ENCODE measurements around the gene CDK5R2. TPM values are rescaled to one million over a fixed set of nuclear protein-coding genes. Genes with fewer than 3 reads are reported as not detected.

CDK5R2 gene
- total RNA-seq, 2 donors from 2014 or later: 0.81 to 0.95 TPM

- peaks cover 54% of the 10 kb centered on the region for H3K27me3 Mint-ChIP-seq (ENCODE audit: insufficient read depth)
- H3K36me3 Mint-ChIP-seq (ENCODE audit: low read depth): no peaks in the 10 kb centered on the region
- 100% methylated on average over 1 of the region's 1 CpG; no CpG with 5 or more reads in 1 of the 2 experiments for WGBS, 2 experiments (ENCODE audit: insufficient coverage in 1 of 2, insufficient read length in 1 of 2)
- H3K9me3 Mint-ChIP-seq: peaks cover under 1% of the 10 kb centered on the region
- H3K4me1 ChIP-seq (ENCODE audit: control insufficient read depth, insufficient read depth, low read length): no peaks in the 10 kb centered on the region
- H3K27ac Mint-ChIP-seq: no peak overlapping the region
- H3K4me1 Mint-ChIP-seq: peaks cover 4% of the 10 kb centered on the region
- H3K36me3 ChIP-seq (ENCODE audit: control insufficient read depth, insufficient read depth, low read length): no peaks in the 10 kb centered on the region
- no peaks in the 10 kb centered on the region for H3K9me3 ChIP-seq (ENCODE audit: control insufficient read depth, low read length)
- no peak for DNase-seq
- no peak overlapping the region for H3K4me3 ChIP-seq (ENCODE audit: low read length)
- H3K9ac ChIP-seq (ENCODE audit: extremely low read depth, low read length, poor library complexity, severe bottlenecking): no peak overlapping the region
- peaks cover 10% of the 10 kb centered on the region for H3K27me3 ChIP-seq (ENCODE audit: control insufficient read depth, insufficient read depth, low read length, poor library complexity, severe bottlenecking)
- H3K27ac ChIP-seq (ENCODE audit: low read depth, low read length): no peak overlapping the region
- H3K4me3 Mint-ChIP-seq: no peak overlapping the region
- TF ChIP-seq CTCF (conservative IDR thresholded peaks at IDR 0.05): no peak
Measured at GRCh38 chr2:218946621-218947020, 12.8 kb upstream of the CDK5R2 start.

GRCh38 chr2:218952160-218952559, 7.3 kb upstream of the CDK5R2 start:
- Histone ChIP-seq H3K4me1 (ENCODE audit: control insufficient read depth, insufficient read depth, low read length) (no peaks in the 10 kb centered on the region), H3K36me3 (ENCODE audit: control insufficient read depth, insufficient read depth, low read length) (no peaks in the 10 kb centered on the region), H3K9ac (ENCODE audit: extremely low read depth, low read length, poor library complexity, severe bottlenecking) (no peak overlapping the region), H3K27ac (ENCODE audit: low read depth, low read length) (no peak overlapping the region), H3K27me3 (ENCODE audit: control insufficient read depth, insufficient read depth, low read length, poor library complexity, severe bottlenecking) (peaks cover 29% of the 10 kb centered on the region), H3K4me3 (ENCODE audit: low read length) (no peak overlapping the region), H3K9me3 (ENCODE audit: control insufficient read depth, low read length) (no peaks in the 10 kb centered on the region)
- Mint-ChIP-seq H3K36me3 (ENCODE audit: low read depth) (no peaks in the 10 kb centered on the region), H3K9me3 (peaks cover 3% of the 10 kb centered on the region), H3K4me1 (no peaks in the 10 kb centered on the region), H3K27ac (no peak overlapping the region), H3K27me3 (ENCODE audit: insufficient read depth) (peaks cover 65% of the 10 kb centered on the region), H3K4me3 (no peak overlapping the region)
- no peak for DNase-seq
- WGBS, 2 experiments (ENCODE audit: insufficient coverage in 1 of 2, insufficient read length in 1 of 2): 91 to 96% methylated on average over 4 to 6 of the region's 7 CpGs
- no peak for TF ChIP-seq CTCF (conservative IDR thresholded peaks at IDR 0.05)

GRCh38 chr2:218953366-218953954, 6.0 kb upstream of the CDK5R2 start:
- Histone ChIP-seq H3K36me3 (ENCODE audit: control insufficient read depth, insufficient read depth, low read length) (no peaks in the 10 kb centered on the region), H3K4me3 (ENCODE audit: low read length) (no peak overlapping the region), H3K9ac (ENCODE audit: extremely low read depth, low read length, poor library complexity, severe bottlenecking) (no peak overlapping the region), H3K4me1 (ENCODE audit: control insufficient read depth, insufficient read depth, low read length) (no peaks in the 10 kb centered on the region), H3K27ac (ENCODE audit: low read depth, low read length) (no peak overlapping the region), H3K9me3 (ENCODE audit: control insufficient read depth, low read length) (no peaks in the 10 kb centered on the region), H3K27me3 (ENCODE audit: control insufficient read depth, insufficient read depth, low read length, poor library complexity, severe bottlenecking) (peaks cover 42% of the 10 kb centered on the region)
- H3K36me3 Mint-ChIP-seq (ENCODE audit: low read depth): no peaks in the 10 kb centered on the region
- peak; percentile 73 for TF ChIP-seq CTCF (conservative IDR thresholded peaks at IDR 0.05)
- no peak overlapping the region for H3K4me3 Mint-ChIP-seq
- H3K27me3 Mint-ChIP-seq (ENCODE audit: insufficient read depth): peaks cover 74% of the 10 kb centered on the region
- H3K27ac Mint-ChIP-seq: no peak overlapping the region
- peaks cover 3% of the 10 kb centered on the region for H3K9me3 Mint-ChIP-seq
- DNase-seq: peak; percentile 82
- no peaks in the 10 kb centered on the region for H3K4me1 Mint-ChIP-seq
- 65 to 77% methylated on average over 16 to 18 of the region's 18 CpGs for WGBS, 2 experiments (ENCODE audit: insufficient coverage in 1 of 2, insufficient read length in 1 of 2)

All from endodermal cell (in vitro differentiated cells).